Activated CD4-positive, alpha-beta T cell treated with anti-CD3 and anti-CD28 coated beads, Interleukin-2, amount 50 U/mL, for 24 hours (primary cell): ENCODE measurements around the gene HOXA2.
A peak's percentile ranks its signal among the peaks of the same experiment; 100 is the strongest.

Source experiments
- DNase-seq, 2 donors: peaks; one replicate each; pipeline ENCODE4 v3.0.0-alpha.2; 2020; ENCODE audit warnings: low read depth in 1 of 2, low spot score in 1 of 2

HOXA2 gene

GRCh38 chr7:27100694-27101170, 1.8 kb downstream of the HOXA2 start:
- DNase-seq: no peak

- no peak for DNase-seq
These were observed 2.8 kb downstream of the HOXA2 start for GRCh38 chr7:27099453-27100370.

- no peak for DNase-seq
These were observed 3.7 kb downstream of the HOXA2 start for GRCh38 chr7:27098578-27099451.

GRCh38 chr7:27097686-27098577, 4.6 kb downstream of the HOXA2 start:
- DNase-seq: no peak

- DNase-seq: no peak
These were observed 5.5 kb downstream of the HOXA2 start for GRCh38 chr7:27096768-27097514.

- DNase-seq: peak; percentile 40 to 62
These were observed 6.4 kb downstream of the HOXA2 start, which contains the start of gene HOXA1 for GRCh38 chr7:27095897-27096767. Gene HOXA1, minus strand, starts transcription at chr7:27096000. Its CDS starts 88 bp downstream, at chr7:27095912.

GRCh38 chr7:27095050-27095896, 7.2 kb downstream of the HOXA2 start:
- DNase-seq: no peak

- DNase-seq: no peak
These were observed 8.0 kb downstream of the HOXA2 start for GRCh38 chr7:27094304-27095049.

GRCh38 chr7:27093184-27093895, 9.1 kb downstream of the HOXA2 start:
- no peak for DNase-seq

GRCh38 chr7:27092819-27093110, 9.7 kb downstream of the HOXA2 start:
- no peak for DNase-seq

GRCh38 chr7:27091941-27092818, 10.3 kb downstream of the HOXA2 start:
- no peak for DNase-seq

GRCh38 chr7:27091105-27091504, 11.4 kb downstream of the HOXA2 start:
- no peak for DNase-seq

- no peak for DNase-seq
These were observed 14.2 kb downstream of the HOXA2 start for GRCh38 chr7:27088002-27088922.

- no peak for DNase-seq
These were observed 18.8 kb downstream of the HOXA2 start for GRCh38 chr7:27083646-27084045.

GRCh38 chr7:27082171-27082570, 20.3 kb downstream of the HOXA2 start:
- DNase-seq: no peak
